K562 (cell line): Measurements from ENCODE around the gene ZC3H10. TPM values are rescaled to one million over a fixed set of nuclear protein-coding genes. Genes with fewer than 3 reads are reported as not detected.
A peak's percentile ranks its signal among the peaks of the same experiment; 100 is the strongest.

Experiments used
- ATAC-seq: fragments of 200-7000 bp; cut with Tn5 transposase; 3 replicates; pipeline ENCODE4 v1.9.1; 2020; ENCODE audit warnings: moderate library complexity
- BruUV-seq: library from RNA; stranded (reverse); fragments of 400-500 nt; replicated peaks from 2 replicates; lab custom pipeline; 2021; lab: Mats Ljungman, UMichigan
- CTCF ChIA-PET: fragments of 300-600 bp; formaldehyde crosslinking; extraction: SDS; loops from one replicate; lab custom pipeline; 2021; ENCODE audit warnings: low intra/inter-chr PET ratio; lab: Yijun Ruan, JAX
- POLR2A ChIA-PET: fragments of 300-600, 350-650 bp; sonication (Branson Sonifier 250); formaldehyde crosslinking; extraction: SDS; loops from one replicate; lab custom pipeline; 2021; ENCODE audit warnings: antibody characterized with exemption, inconsistent platforms; lab: Yijun Ruan, JAX
- DNase-seq, 4 experiments: peaks; one replicate each; pipeline versions ENCODE4 v3.0.0 to v3.0.0-alpha.2; 2011 to 2018; ENCODE audit warnings: low spot score in 3 of 4, mixed read lengths in 3 of 4; ENCODE audit errors: extremely low read depth in 1 of 4
- FAIRE-seq: peaks from 2 replicates; lab custom pipeline; 2011; peaks lifted over from hg19 to GRCh38; lab: Jason Lieb, UNC
- H2AFZ ChIP-seq: 2 replicates; pipeline ENCODE4 v1.6.0; 2011; ENCODE audit warnings: low read depth, low read length, control low read depth, inconsistent platforms
- H3K27ac ChIP-seq: fragments of 200-600 bp; 3 replicates; pipeline ENCODE4 v1.8.0; 2011; ENCODE audit warnings: low read depth, mild to moderate bottlenecking, control low read depth, inconsistent platforms, low read length, moderate library complexity, mixed read lengths; ENCODE audit errors: extremely low read depth
- H3K27me3 ChIP-seq, 2 experiments: fragments of 300-600 bp in 1 of 2; 2 replicates in 1 of 2; 3 replicates in 1 of 2; pipeline versions ENCODE4 v1.6.0 to v1.8.0; 2011; ENCODE audit warnings: inconsistent platforms in 2 of 2, low read length in 2 of 2, mild to moderate bottlenecking in 1 of 2, mixed read lengths in 1 of 2, moderate library complexity in 1 of 2; ENCODE audit not compliant: control insufficient read depth in 2 of 2, insufficient read depth in 2 of 2
- H3K36me3 ChIP-seq: fragments of 300-600 bp; 3 replicates; pipeline ENCODE4 v1.8.0; 2011; ENCODE audit warnings: mild to moderate bottlenecking, low read length, inconsistent platforms; ENCODE audit not compliant: control insufficient read depth, insufficient read depth
- H3K4me1 ChIP-seq, 2 experiments: fragments of 200-600 bp in 1 of 2; replicated peaks in 1 of 2; 2 replicates in 1 of 2; 3 replicates in 1 of 2; pipeline versions ENCODE4 v1.5.1 to v1.8.0; 2011; ENCODE audit warnings: inconsistent platforms in 2 of 2, low read length in 2 of 2, mild to moderate bottlenecking in 1 of 2, mixed read lengths in 1 of 2, moderate library complexity in 1 of 2; ENCODE audit not compliant: control insufficient read depth in 2 of 2, insufficient read depth in 2 of 2
- H3K4me2 ChIP-seq: 2 replicates; pipeline ENCODE4 v1.6.1; 2011; ENCODE audit warnings: low read length, control low read depth, inconsistent platforms, mixed read lengths; ENCODE audit not compliant: insufficient read depth
- H3K4me3 ChIP-seq: fragments of 200-600 bp; sonication (generic), shearing (Covaris generic); 2 replicates; pipeline ENCODE4 v1.5.1; 2016; ENCODE audit warnings: control low read depth, inconsistent platforms
- H3K79me2 ChIP-seq: fragments of 200-600 bp; 3 replicates; pipeline ENCODE4 v1.8.0; 2011; ENCODE audit warnings: low read length, inconsistent platforms; ENCODE audit not compliant: control insufficient read depth, insufficient read depth
- H3K9ac ChIP-seq, 2 experiments: 2 replicates each; pipeline versions ENCODE4 v1.6.0 to v1.6.1; 2011; ENCODE audit warnings: low read depth in 2 of 2, low read length in 2 of 2, control low read depth in 1 of 2, inconsistent platforms in 1 of 2, mild to moderate bottlenecking in 1 of 2, mixed read lengths in 1 of 2; ENCODE audit not compliant: insufficient read depth in 1 of 2
- H3K9me1 ChIP-seq: one replicate; pipeline ENCODE4 v1.6.0; 2011; ENCODE audit warnings: inconsistent platforms, mild to moderate bottlenecking, low read length, moderate library complexity; ENCODE audit not compliant: control insufficient read depth, insufficient read depth
- H3K9me3 ChIP-seq: replicated peaks from 2 replicates; pipeline ENCODE4 v1.5.1; 2011; ENCODE audit warnings: low read depth, low read length, inconsistent platforms; ENCODE audit not compliant: control insufficient read depth, insufficient read depth
- H4K20me1 ChIP-seq: replicated peaks from 2 replicates; pipeline ENCODE4 v1.6.1; 2011; ENCODE audit warnings: low read length, inconsistent platforms, mixed read lengths; ENCODE audit not compliant: control insufficient read depth, insufficient read depth
- ARHGAP35 ChIP-seq: fragments of 450-650 bp; IDR thresholded peaks from 2 replicates; pipeline ENCODE4 v1.6.1; 2018; ENCODE audit not compliant: partially characterized antibody
- CBFA2T3 ChIP-seq: fragments of 450-650 bp; IDR thresholded peaks from 2 replicates; pipeline ENCODE4 v1.6.1; 2017
- DPF2 ChIP-seq: fragments of 450-650 bp; IDR thresholded peaks from 2 replicates; pipeline ENCODE4 v1.6.1; 2016
- E2F5 ChIP-seq: sonication (generic); formaldehyde crosslinking; IDR thresholded peaks from 2 replicates; pipeline ENCODE4 v1.8.0; 2022; ENCODE audit warnings: mild to moderate bottlenecking, missing genetic modification reagents
- ESRRA ChIP-seq: fragments of 450-650 bp; IDR thresholded peaks from 2 replicates; pipeline ENCODE4 v1.6.1; 2014; ENCODE audit warnings: low read depth, mild to moderate bottlenecking, moderate library complexity, borderline replicate concordance
- HDAC1 ChIP-seq, 2 experiments: fragments of 450-650 bp; IDR thresholded peaks; 2 replicates each; pipeline ENCODE4 v1.6.1; 2016 to 2017; ENCODE audit warnings: inconsistent platforms in 1 of 2, mild to moderate bottlenecking in 1 of 2, moderate library complexity in 1 of 2
- HNRNPUL1 ChIP-seq: fragments of 200-400 bp; formaldehyde crosslinking; IDR thresholded peaks from 2 replicates; pipeline ENCODE4 v1.6.1; 2017; ENCODE audit warnings: low read length
- JUND ChIP-seq, 2 experiments: IDR thresholded peaks; 2 replicates in 1 of 2; 3 replicates in 1 of 2; pipeline ENCODE4 v1.6.1; 2011; ENCODE audit warnings: borderline replicate concordance in 2 of 2, low read depth in 2 of 2, low read length in 2 of 2, improper control_type of control experiment in 1 of 2, missing biosample characterization in 1 of 2, missing genetic modification characterization in 1 of 2, missing genetic modification reagents in 1 of 2
- SMAD4 ChIP-seq: fragments of 250-450 bp; sonication (Bioruptor Pico); conservative IDR thresholded peaks from 2 replicates; pipeline ENCODE4 v1.8.0; 2021; ENCODE audit warnings: inconsistent platforms, mild to moderate bottlenecking, moderate library complexity
- SMARCE1 ChIP-seq: fragments of 450-650 bp; IDR thresholded peaks from 2 replicates; pipeline ENCODE4 v1.7.1; 2016; ENCODE audit warnings: mild to moderate bottlenecking
- THRAP3 ChIP-seq: fragments of 450-650 bp; IDR thresholded peaks from 2 replicates; pipeline ENCODE4 v1.6.1; 2016; ENCODE audit warnings: mild to moderate bottlenecking, inconsistent platforms, borderline replicate concordance
- TRIM28 ChIP-seq: fragments of 450-650 bp; IDR thresholded peaks from 2 replicates; pipeline ENCODE4 v1.6.1; 2017
- ZBTB11 ChIP-seq, 3 experiments: fragments of 200-800 bp in 1 of 3; fragments of 250-450 bp in 1 of 3; fragments of 450-650 bp in 1 of 3; sonication (Bioruptor Pico) in 1 of 3; sonication (Bioruptor generic) in 1 of 3; formaldehyde crosslinking in 1 of 3; IDR thresholded peaks; 2 replicates each; pipeline versions ENCODE4 v1.6.1 to v1.8.0; 2016 to 2022; ENCODE audit warnings: mild to moderate bottlenecking in 2 of 3, missing genetic modification characterization in 2 of 3, missing compliant biosample characterization in 1 of 3, moderate library complexity in 1 of 3
- ZNF511 ChIP-seq: sonication (generic); formaldehyde crosslinking; IDR thresholded peaks from 2 replicates; pipeline ENCODE4 v1.8.0; 2022; ENCODE audit warnings: mild to moderate bottlenecking, missing genetic modification reagents
- WGBS: fragments of 100-300 bp; shearing (Covaris generic); methylation state at CpG from one replicate; pipeline ENCODE4 v1.1.6; 2016; ENCODE audit warnings: low coverage, mixed read lengths; ENCODE audit not compliant: insufficient coverage; ENCODE audit errors: missing lambda C conversion rate; 5-methylcytosine and 5-hydroxymethylcytosine counted together
- in situ Hi-C: fragments of 300-500 bp; cut with MboI; formaldehyde crosslinking; loops from 4 replicates; pipeline ENCODE4 v1.15.0; 2018; ENCODE audit warnings: inconsistent platforms, mixed read lengths
- intact Hi-C: fragments of 100-400 bp; cut with micrococcal nuclease; formaldehyde crosslinking; loops from 2 replicates; pipeline ENCODE4 v1.14.2; 2022
- polyA plus RNA-seq, 8 experiments: library from polyadenylated mRNA; depleted of rRNA in 4 of 8; stranded (reverse) in 5 of 8; unstranded in 3 of 8; fragments of >200 nt; fragmentation: Nextera tagmentation in 2 of 8; fragmentation: Illumina TruSeq in 1 of 8; extraction: Ambion mirVana in 2 of 8; extraction: Trizol in 1 of 8; gene quantifications; 2 replicates each; pipeline versions ENCODE4 v1.2.1 to v1.2.3, GENCODE V29; 2011 to 2014; ENCODE audit warnings: inconsistent platforms in 1 of 8, missing spikeins in 1 of 8
- total RNA-seq, 7 experiments: library from RNA; depleted of rRNA in 6 of 7; stranded (reverse); fragments of >200 nt in 6 of 7; fragmentation: Illumina TruSeq in 2 of 7; extraction: Trizol in 2 of 7; gene quantifications; 2 replicates each; pipeline versions ENCODE4 v1.2.1 to v1.2.3, GENCODE V29; 2011 to 2021; ENCODE audit warnings: low replicate concordance in 1 of 7

Gene ZC3H10
- total and polyA plus RNA-seq, 9 of the 15 experiments (the other 6 are each of a cell fraction or from before 2014, with no cell fraction given) = 0.31 to 4.1 (median 1.6) TPM

- ATAC-seq (peak; percentile 6; the same call in 1 of the 3 replicates), DNase-seq (peak in 2 of 4 experiments; percentile 68 to 80), FAIRE-seq (peak; percentile 52)
- BruUV-seq = no TSS peak
- 40% methylated on average over 11 of the region's 11 CpGs for WGBS
- Histone ChIP-seq H3K79me2 (peaks cover 55% of the 10 kb centered on the region), H3K9me1 (peaks cover 3% of the 10 kb centered on the region), H3K27me3 (no peaks in the 10 kb centered on the region), H3K9ac (peak overlapping the region; percentile 55 to 86; a peak in 3 of 4 replicates), H2AFZ (peak overlapping the region; percentile 18; the same call in 1 of the 2 replicates), H3K36me3 (peaks cover 28% of the 10 kb centered on the region), H3K4me2 (peak overlapping the region; percentile 54), H3K9me3 (no peaks in the 10 kb centered on the region), H4K20me1 (peaks cover 14% of the 10 kb centered on the region; the same call in 1 of the 2 replicates), H3K4me3 (no peak overlapping the region), H3K27ac (peak overlapping the region; percentile 74), H3K4me1 (peaks cover 48 to 49% of the 10 kb centered on the region in 2 experiments; a peak in 4 of 5 replicates)
- ChIA-PET POLR2A (interaction anchor here (0.6 to 3.2 kb wide), 7 partner anchors 7 to 163 kb away, joined by 3 to 16 read pairs (median 7); partner anchors contain the start of genes ESYT1 and ZC3H10), CTCF (no interaction called here)
- in situ Hi-C loops = no loop called here
- intact Hi-C loops = loop anchor here (5.0 kb wide), 1 partner anchor 38 kb away; the partner anchor contains the start of genes RPL41 and ZC3H10
- TF ChIP-seq HNRNPUL1 = no peak
- TF ChIP-seq ZNF511 (CRISPR knock-in tag) = no peak
- TF ChIP-seq TRIM28 = no peak
- no peak for TF ChIP-seq ZBTB11 (CRISPR knock-in tag; IDR thresholded peaks at IDR 0.05)
- TF ChIP-seq SMAD4 (CRISPR knock-in tag) = 0 out of 2 replicates have a peak, but pooled peaks have one; percentile 18
- no peak for TF ChIP-seq ESRRA
- 0 out of 4 replicates have a peak, but pooled peaks of 1 of the 2 experiments have one; percentile 20 for TF ChIP-seq HDAC1 (IDR thresholded peaks at IDR 0.05)
- TF ChIP-seq E2F5 = no peak
- no peak for TF ChIP-seq JUND (IDR thresholded peaks at IDR 0.05; ENCODE audit: borderline replicate concordance, low read depth, low read length)
- no peak for TF ChIP-seq JUND (tag; IDR thresholded peaks at IDR 0.05; ENCODE audit: borderline replicate concordance, low read depth, low read length)
- TF ChIP-seq THRAP3 = no peak
- TF ChIP-seq CBFA2T3 = peak; percentile 59
- TF ChIP-seq SMARCE1 = no peak
- peak; percentile 51; the same call in 1 of the 2 replicates for TF ChIP-seq DPF2
- no peak for TF ChIP-seq ARHGAP35
Observed at GRCh38 chr12:56155256-56155845, 37.3 kb downstream of the ZC3H10 start.
